Ovary (tissue), 9 donors: Measurements from ENCODE around the gene P2RX1. TPM values are rescaled to one million over a fixed set of nuclear protein-coding genes. Genes with fewer than 3 reads are reported as not detected.

ENCODE experiments used
- DNase-seq, 5 donors: peaks; one replicate each; pipeline ENCODE4 v3.0.0-alpha.2; 2019 to 2020
- H3K27ac ChIP-seq, 2 donors: fragments of 200-600 bp; one replicate each; pipeline versions ENCODE4 v1.5.1 to v1.8.0; 2019 to 2022
- H3K27me3 ChIP-seq: fragments of 200-600 bp; one replicate; pipeline ENCODE4 v1.8.0; 2022
- H3K36me3 ChIP-seq: fragments of 200-600 bp; sonication (generic); one replicate; pipeline ENCODE4 v1.5.1; 2019
- H3K4me1 ChIP-seq: one replicate; pipeline ENCODE4 v1.8.1; 2013; ENCODE audit warnings: mild to moderate bottlenecking, moderate library complexity; ENCODE audit not compliant: insufficient read depth
- H3K4me3 ChIP-seq: fragments of 200-600 bp; sonication (generic); one replicate; pipeline ENCODE4 v1.5.1; 2017
- H3K9me3 ChIP-seq, 2 donors: fragments of 200-600 bp in 1 of 2; sonication (generic) in 1 of 2; one replicate each; pipeline versions ENCODE4 v1.5.1 to v1.8.1; 2013 to 2019; ENCODE audit warnings: mild to moderate bottlenecking in 1 of 2, moderate library complexity in 1 of 2
- EP300 ChIP-seq: sonication (generic); formaldehyde crosslinking; IDR thresholded peaks from one replicate; pipeline ENCODE4 v1.6.1; 2017; ENCODE audit warnings: antibody characterized with exemption
- POLR2A ChIP-seq: fragments of 450-650 bp; IDR thresholded peaks from one replicate; pipeline ENCODE4 v1.6.1; 2017; ENCODE audit warnings: antibody characterized with exemption, mild to moderate bottlenecking, moderate library complexity
- WGBS, 3 donors: extraction: QIAGEN DNeasy Blood & Tissue Kit in 1 of 3; methylation state at CpG; one replicate each; pipeline versions ENCODE4 v1.1.5 to v1.1.7; 2013 to 2017; 5-methylcytosine and 5-hydroxymethylcytosine counted together
- intact Hi-C, 4 donors: fragments of 100-400 bp; cut with DNase I; formaldehyde crosslinking; loops; one replicate each; pipeline versions ENCODE4 v1.11.0 to v1.15.1; 2022 to 2023
- polyA plus RNA-seq, 2 donors: library from polyadenylated mRNA; stranded (reverse); fragments of 200-250 nt in 1 of 2; fragments of 350-450 nt in 1 of 2; fragmentation: Illumina TruSeq in 1 of 2; extraction: RNeasy Lipid Tissue Mini Kit (QIAGEN cat#74804) in 1 of 2; gene quantifications; one replicate each; pipeline ENCODE4 v1.2.3, GENCODE V29; 2013 to 2014
- total RNA-seq, 7 donors: library from RNA; depleted of rRNA in 2 of 7; stranded (reverse); fragments of >200 nt in 2 of 7; fragmentation: NEBNext Ultra II Directional in 3 of 7; extraction: Animal tissue kit (Norgen Biotek cat#: 25700) in 3 of 7; gene quantifications; one replicate each; pipeline versions ENCODE4 v1.1.0 to v1.2.4, GENCODE V29; 2016 to 2023
- TF ChIP-seq, protein P1 (sequence below), 3 donors: fragments of 450-650 bp in 2 of 3; fragments of 200-600 bp in 1 of 3; IDR thresholded peaks; one replicate each; pipeline versions ENCODE4 v1.5.1 to v1.8.0; 2016 to 2022; ENCODE audit warnings: antibody characterized with exemption in 3 of 3, mild to moderate bottlenecking in 1 of 3
- donor health status: DM: no; HTN: no; CAD: no; lungs with moderate emphysema.
- donor health status: DM: no; HTN: no; CAD: no.
- donor health status: Bipolar disorder and iron deficiency.
- donor health status: DM: yes; HTN: yes; CAD: no.
- donor health status: DM: no; HTN: no; CAD: no.
- donor health status: DM: yes; HTN: yes; CAD: no.

The P2RX1 gene
- total and polyA plus RNA-seq, 9 donors: 0.24 to 4.6 (median 0.99) TPM

- intact Hi-C loops: no loop called here
- TF ChIP-seq, protein P1, sequence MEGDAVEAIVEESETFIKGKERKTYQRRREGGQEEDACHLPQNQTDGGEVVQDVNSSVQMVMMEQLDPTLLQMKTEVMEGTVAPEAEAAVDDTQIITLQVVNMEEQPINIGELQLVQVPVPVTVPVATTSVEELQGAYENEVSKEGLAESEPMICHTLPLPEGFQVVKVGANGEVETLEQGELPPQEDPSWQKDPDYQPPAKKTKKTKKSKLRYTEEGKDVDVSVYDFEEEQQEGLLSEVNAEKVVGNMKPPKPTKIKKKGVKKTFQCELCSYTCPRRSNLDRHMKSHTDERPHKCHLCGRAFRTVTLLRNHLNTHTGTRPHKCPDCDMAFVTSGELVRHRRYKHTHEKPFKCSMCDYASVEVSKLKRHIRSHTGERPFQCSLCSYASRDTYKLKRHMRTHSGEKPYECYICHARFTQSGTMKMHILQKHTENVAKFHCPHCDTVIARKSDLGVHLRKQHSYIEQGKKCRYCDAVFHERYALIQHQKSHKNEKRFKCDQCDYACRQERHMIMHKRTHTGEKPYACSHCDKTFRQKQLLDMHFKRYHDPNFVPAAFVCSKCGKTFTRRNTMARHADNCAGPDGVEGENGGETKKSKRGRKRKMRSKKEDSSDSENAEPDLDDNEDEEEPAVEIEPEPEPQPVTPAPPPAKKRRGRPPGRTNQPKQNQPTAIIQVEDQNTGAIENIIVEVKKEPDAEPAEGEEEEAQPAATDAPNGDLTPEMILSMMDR (IDR thresholded peaks at IDR 0.05): no peak
- TF ChIP-seq POLR2A (no peak), EP300 (no peak)
- Histone ChIP-seq H3K9me3 (no peaks in the 10 kb centered on the region), H3K27me3 (no peaks in the 10 kb centered on the region), H3K27ac (peak overlapping the region; percentile 66 to 71), H3K36me3 (no peaks in the 10 kb centered on the region), H3K4me3 (peak overlapping the region; percentile 81), H3K4me1 (peaks cover 23% of the 10 kb centered on the region)
- DNase-seq: no peak
- WGBS, 3 donors: 66 to 74% (median 69%) methylated on average over 7 of the region's 7 CpGs
Measured at GRCh38 chr17:3893720-3894116, 22.5 kb downstream of the P2RX1 start.

GRCh38 chr17:3893003-3893719 is 23.1 kb downstream of the P2RX1 start, which contains the start of gene CAMKK1:
CAMKK1 (minus strand) TSS chr17:3893053; CDS start chr17:3885687, 7,366 bp downstream.
- H3K27me3 ChIP-seq: no peaks in the 10 kb centered on the region
- peak within 1 kb of the TSS; percentile 66 to 71 for H3K27ac ChIP-seq
- H3K4me1 ChIP-seq: peaks cover 25% of the 10 kb centered on the region
- WGBS, 3 donors: 5 to 9% (median 8%) methylated on average over 33 to 75 of the region's 75 CpGs
- DNase-seq: peak; percentile 82 to 89 (median 88)
- H3K4me3 ChIP-seq: peak within 1 kb of the TSS; percentile 81
- no peak for TF ChIP-seq EP300
- TF ChIP-seq, protein P1 (IDR thresholded peaks at IDR 0.05): peak in 1 of 3 donors; percentile 38
- H3K36me3 ChIP-seq: no peaks in the 10 kb centered on the region
- intact Hi-C loops: no loop called here
- H3K9me3 ChIP-seq: no peaks in the 10 kb centered on the region

DNA sequence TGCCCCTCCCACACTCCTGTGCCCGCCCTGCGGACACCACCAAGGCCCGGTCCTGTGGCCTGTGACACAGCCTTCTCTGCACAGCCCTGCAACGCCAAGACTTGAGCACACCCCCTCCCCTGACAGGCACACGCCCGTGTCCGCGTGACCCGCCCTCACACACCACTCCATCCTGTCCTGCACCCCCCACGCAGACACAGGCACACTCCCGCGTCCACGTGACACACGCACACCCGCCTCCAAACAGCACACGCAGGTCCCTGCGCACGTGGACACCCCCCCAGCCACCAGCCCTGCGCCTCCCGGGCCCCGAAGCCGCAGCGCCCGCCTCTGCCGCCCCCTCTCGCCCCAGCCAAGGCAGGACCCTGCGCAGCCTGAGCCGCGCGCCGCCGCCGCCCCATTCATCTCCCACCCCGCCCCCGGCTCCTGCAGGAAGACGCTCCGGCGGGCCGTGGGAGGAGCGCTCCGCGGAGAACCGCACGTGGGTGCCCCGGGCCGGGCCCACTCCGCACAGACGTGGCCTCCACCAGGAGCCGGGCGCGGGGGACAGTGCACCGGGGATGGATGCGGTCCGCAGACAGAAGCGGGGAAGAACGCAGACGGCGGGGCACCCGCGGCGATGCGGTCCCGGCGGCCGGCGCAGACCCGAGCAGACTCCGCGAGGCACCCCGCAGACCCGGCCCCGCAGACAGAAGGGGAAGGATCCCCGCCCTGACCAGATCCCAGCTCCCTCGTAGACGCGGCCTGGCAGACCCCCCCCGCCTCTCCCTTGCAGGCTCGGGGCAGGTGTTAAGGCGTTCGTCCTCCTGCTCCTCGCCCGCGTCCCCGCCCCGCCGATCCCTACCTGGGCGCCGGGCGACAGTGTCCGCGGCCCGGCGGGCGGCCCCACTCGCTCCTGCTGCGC is 23.9 kb downstream of the P2RX1 start:
- H3K27me3 ChIP-seq: no peaks in the 10 kb centered on the region
- WGBS, 3 donors: 1 to 2% (median 1%) methylated on average over 30 to 96 of the region's 96 CpGs
- no peak for TF ChIP-seq POLR2A
- no peak for TF ChIP-seq EP300
- TF ChIP-seq, protein P1 (IDR thresholded peaks at IDR 0.05): no peak
- peak overlapping the region; percentile 46 to 55 for H3K27ac ChIP-seq
- peaks cover 27% of the 10 kb centered on the region for H3K4me1 ChIP-seq
- no peaks in the 10 kb centered on the region for H3K9me3 ChIP-seq
- H3K4me3 ChIP-seq: peak overlapping the region; percentile 81
- no peaks in the 10 kb centered on the region for H3K36me3 ChIP-seq
- intact Hi-C loops: no loop called here
- peak; percentile 82 to 88 (median 85) for DNase-seq

GRCh38 chr17:3891626-3892094 is 24.6 kb downstream of the P2RX1 start:
- TF ChIP-seq, protein P1 (IDR thresholded peaks at IDR 0.05): no peak
- TF ChIP-seq EP300: no peak
- no peak for TF ChIP-seq POLR2A
- Histone ChIP-seq H3K4me3 (peak overlapping the region; percentile 81), H3K36me3 (no peaks in the 10 kb centered on the region), H3K27me3 (no peaks in the 10 kb centered on the region), H3K27ac (peak overlapping the region in 1 of 2 donors; percentile 49), H3K9me3 (no peaks in the 10 kb centered on the region), H3K4me1 (peaks cover 27% of the 10 kb centered on the region)
- WGBS, 3 donors: 46 to 53% (median 46%) methylated on average over 12 of the region's 12 CpGs
- intact Hi-C loops: no loop called here
- no peak for DNase-seq
